Endothelial cell of umbilical vein (primary cell): ENCODE data around the gene UNC5C. TPM values are rescaled to one million over a fixed set of nuclear protein-coding genes. Genes with fewer than 3 reads are reported as not detected.

Source experiments
- BruUV-seq: library from RNA; stranded (reverse); fragments of 400-500 nt; replicated peaks from 2 replicates; lab custom pipeline; 2021; lab: Mats Ljungman, UMichigan
- CTCF ChIA-PET: fragments of 300-600, 350-600 bp; sonication (Branson Sonifier 250); formaldehyde crosslinking; loops from one replicate; lab custom pipeline; 2021; ENCODE audit warnings: antibody characterized with exemption, inconsistent platforms; lab: Charles Lee
- POLR2A ChIA-PET: fragments of 300-600, 350-600 bp; sonication (Branson Sonifier 250); formaldehyde crosslinking; loops from one replicate; lab custom pipeline; 2021; ENCODE audit warnings: antibody characterized with exemption, inconsistent platforms; lab: Charles Lee
- DNase-seq: peaks from one replicate; pipeline ENCODE4 v3.0.0-alpha.2; 2011; ENCODE audit warnings: low read depth, low spot score
- FAIRE-seq: peaks from 2 replicates; lab custom pipeline; 2011; peaks lifted over from hg19 to GRCh38; lab: Jason Lieb, UNC
- H2AFZ ChIP-seq: 2 replicates; pipeline ENCODE4 v1.6.0; 2012; ENCODE audit warnings: low read depth, low read length, control low read depth, inconsistent platforms
- H3K27ac ChIP-seq: 2 replicates; pipeline ENCODE4 v1.5.1; 2011; ENCODE audit warnings: low read depth, mild to moderate bottlenecking, control low read depth, low read length, moderate library complexity; ENCODE audit not compliant: insufficient read depth
- H3K27me3 ChIP-seq, 2 experiments: 2 replicates each; pipeline versions ENCODE4 v1.6.0 to v1.6.1; 2011; ENCODE audit warnings: low read length in 2 of 2, mixed read lengths in 1 of 2; ENCODE audit not compliant: control insufficient read depth in 2 of 2, insufficient read depth in 2 of 2
- H3K36me3 ChIP-seq, 2 experiments: 2 replicates in 1 of 2; 3 replicates in 1 of 2; pipeline ENCODE4 v1.5.1; 2011; ENCODE audit warnings: low read length in 2 of 2, mild to moderate bottlenecking in 1 of 2, moderate library complexity in 1 of 2; ENCODE audit not compliant: control insufficient read depth in 2 of 2, insufficient read depth in 2 of 2; ENCODE audit errors: extremely low read depth in 1 of 2
- H3K4me1 ChIP-seq: 3 replicates; pipeline ENCODE4 v1.5.1; 2011; ENCODE audit warnings: mild to moderate bottlenecking, low read length; ENCODE audit not compliant: control insufficient read depth, insufficient read depth; ENCODE audit errors: extremely low read depth
- H3K4me2 ChIP-seq: 2 replicates; pipeline ENCODE4 v1.6.1; 2011; ENCODE audit warnings: low read length, control low read depth, mixed read lengths; ENCODE audit not compliant: insufficient read depth
- H3K4me3 ChIP-seq, 3 experiments: fragments of 200-600 bp in 1 of 3; sonication (generic), shearing (Covaris generic) in 1 of 3; replicated peaks in 1 of 3; 2 replicates each; pipeline ENCODE4 v1.5.1; 2011 to 2016; ENCODE audit warnings: control low read depth in 3 of 3, low read length in 3 of 3, mild to moderate bottlenecking in 2 of 3, inconsistent platforms in 1 of 3, low read depth in 1 of 3, moderate library complexity in 1 of 3; ENCODE audit not compliant: insufficient read depth in 1 of 3
- H3K79me2 ChIP-seq: 2 replicates; pipeline ENCODE4 v1.6.0; 2012; ENCODE audit warnings: low read length, inconsistent platforms; ENCODE audit not compliant: control insufficient read depth, insufficient read depth
- H3K9ac ChIP-seq: replicated peaks from 2 replicates; pipeline ENCODE3; 2011; ENCODE audit warnings: low read length, control low read depth; ENCODE audit not compliant: insufficient read depth; ENCODE audit errors: extremely low read depth
- H3K9me1 ChIP-seq: replicated peaks from 3 replicates; pipeline ENCODE4 v1.6.0; 2011; ENCODE audit warnings: mild to moderate bottlenecking, low read length; ENCODE audit not compliant: control insufficient read depth, insufficient read depth; ENCODE audit errors: extremely low read depth
- H3K9me3 ChIP-seq: replicated peaks from 2 replicates; pipeline ENCODE4 v1.5.1; 2012; ENCODE audit warnings: low read length, inconsistent platforms; ENCODE audit not compliant: control insufficient read depth, insufficient read depth
- H4K20me1 ChIP-seq: replicated peaks from 2 replicates; pipeline ENCODE3; 2011; ENCODE audit warnings: mild to moderate bottlenecking, low read length; ENCODE audit not compliant: control insufficient read depth, insufficient read depth; ENCODE audit errors: extremely low read depth
- EZH2 ChIP-seq: IDR thresholded peaks from 2 replicates; pipeline ENCODE4 v1.6.1; 2012; ENCODE audit warnings: borderline replicate concordance, low read depth, mild to moderate bottlenecking, moderate library complexity, low read length, inconsistent platforms; ENCODE audit not compliant: severe bottlenecking
- GATA2 ChIP-seq: IDR thresholded peaks from 2 replicates; pipeline ENCODE4 v1.7.0; 2011; ENCODE audit warnings: low read depth, mild to moderate bottlenecking, moderate library complexity, mixed read lengths, low read length; ENCODE audit not compliant: insufficient read length, insufficient read depth
- JUN ChIP-seq: IDR thresholded peaks from 2 replicates; pipeline ENCODE4 v1.6.1; 2011; ENCODE audit warnings: borderline replicate concordance, low read depth; ENCODE audit not compliant: insufficient read length, insufficient read depth
- POLR2AphosphoS5 ChIP-seq: IDR thresholded peaks from 2 replicates; pipeline ENCODE4 v1.6.1; 2012; ENCODE audit warnings: low read depth, mild to moderate bottlenecking, control low read depth, low read length, moderate library complexity; ENCODE audit not compliant: insufficient read depth
- dilution Hi-C: fragments of 300-500 bp; cut with MboI; formaldehyde crosslinking; loops from one replicate; pipeline ENCODE4 v1.15.0; 2019; ENCODE audit warnings: low sequenced_read_pairs; ENCODE audit not compliant: extremely low pct_ligation_motif_present
- intact Hi-C: fragments of 100-400 bp; cut with micrococcal nuclease; formaldehyde crosslinking; loops from one replicate; pipeline ENCODE4 v1.10.0; 2022
- polyA plus RNA-seq, 4 experiments: library from polyadenylated mRNA; depleted of rRNA in 3 of 4; stranded (reverse) in 3 of 4; unstranded in 1 of 4; fragments of >200 nt; gene quantifications; 2 replicates each; pipeline versions ENCODE4 v1.2.1 to v1.2.3, GENCODE V29; 2011 to 2012; ENCODE audit warnings: missing spikeins in 1 of 4
- total RNA-seq: library from RNA; stranded (reverse); gene quantifications from 2 replicates; pipeline ENCODE4 v1.2.3, GENCODE V29; 2021
- TF ChIP-seq, protein P1 (sequence below), 2 donors: IDR thresholded peaks; 1 replicate in 1 of 2; 2 replicates in 1 of 2; pipeline ENCODE4 v1.5.1; 2011; ENCODE audit warnings: low read length in 2 of 2, mild to moderate bottlenecking in 2 of 2, moderate library complexity in 2 of 2, control low read depth in 1 of 2, inconsistent platforms in 1 of 2, low read depth in 1 of 2; ENCODE audit not compliant: insufficient read depth in 1 of 2; ENCODE audit errors: extremely low read depth in 1 of 2
- TF ChIP-seq, protein P2 (sequence below): IDR thresholded peaks from 2 replicates; pipeline ENCODE4 v1.6.1; 2011; ENCODE audit not compliant: insufficient read depth, insufficient read length

UNC5C gene
- total and polyA plus RNA-seq, 2 donors (not counting 3 experiments of a cell fraction or from before 2014, with no cell fraction given) = 0.44 to 0.53 TPM

DNA sequence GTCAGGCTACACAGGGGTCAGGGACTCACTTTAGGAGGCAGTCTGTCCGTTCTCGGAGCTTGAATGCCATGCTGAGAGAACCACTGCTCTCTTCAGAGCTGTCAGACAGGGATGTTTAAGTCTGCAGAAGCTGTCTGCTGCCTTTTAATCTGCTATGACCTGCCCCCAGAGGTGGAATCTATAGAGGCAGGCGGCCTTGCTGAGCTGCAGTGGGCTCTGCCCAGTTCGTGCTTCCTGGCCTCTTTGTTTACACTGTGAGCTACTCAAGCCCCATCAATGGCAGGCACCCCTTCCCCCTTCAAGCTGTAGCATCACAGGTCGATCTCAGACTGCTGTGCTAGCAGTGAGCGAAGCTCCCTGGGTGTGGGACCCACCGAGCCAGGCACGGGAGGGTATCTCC, 31.5 kb upstream of the UNC5C start:
- Histone ChIP-seq H3K27me3 (no peaks in the 10 kb centered on the region), H3K9me3 (no peaks in the 10 kb centered on the region), H3K4me2 (no peak overlapping the region), H3K4me3 (no peak overlapping the region), H3K36me3 (no peaks in the 10 kb centered on the region), H3K9ac (no peak overlapping the region), H2AFZ (no peak overlapping the region), H3K9me1 (no peaks in the 10 kb centered on the region), H4K20me1 (no peaks in the 10 kb centered on the region), H3K79me2 (no peaks in the 10 kb centered on the region), H3K4me1 (no peaks in the 10 kb centered on the region), H3K27ac (no peak overlapping the region)
- intact Hi-C loops = no loop called here
- TF ChIP-seq, protein P1, sequence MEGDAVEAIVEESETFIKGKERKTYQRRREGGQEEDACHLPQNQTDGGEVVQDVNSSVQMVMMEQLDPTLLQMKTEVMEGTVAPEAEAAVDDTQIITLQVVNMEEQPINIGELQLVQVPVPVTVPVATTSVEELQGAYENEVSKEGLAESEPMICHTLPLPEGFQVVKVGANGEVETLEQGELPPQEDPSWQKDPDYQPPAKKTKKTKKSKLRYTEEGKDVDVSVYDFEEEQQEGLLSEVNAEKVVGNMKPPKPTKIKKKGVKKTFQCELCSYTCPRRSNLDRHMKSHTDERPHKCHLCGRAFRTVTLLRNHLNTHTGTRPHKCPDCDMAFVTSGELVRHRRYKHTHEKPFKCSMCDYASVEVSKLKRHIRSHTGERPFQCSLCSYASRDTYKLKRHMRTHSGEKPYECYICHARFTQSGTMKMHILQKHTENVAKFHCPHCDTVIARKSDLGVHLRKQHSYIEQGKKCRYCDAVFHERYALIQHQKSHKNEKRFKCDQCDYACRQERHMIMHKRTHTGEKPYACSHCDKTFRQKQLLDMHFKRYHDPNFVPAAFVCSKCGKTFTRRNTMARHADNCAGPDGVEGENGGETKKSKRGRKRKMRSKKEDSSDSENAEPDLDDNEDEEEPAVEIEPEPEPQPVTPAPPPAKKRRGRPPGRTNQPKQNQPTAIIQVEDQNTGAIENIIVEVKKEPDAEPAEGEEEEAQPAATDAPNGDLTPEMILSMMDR (IDR thresholded peaks at IDR 0.05; ENCODE audit: extremely low read depth in 1 of 2, insufficient read depth in 1 of 2, low read depth in 1 of 2, low read length in 2 of 2) = no peak
- no peak for TF ChIP-seq POLR2AphosphoS5
- TF ChIP-seq EZH2 = no peak
- TF ChIP-seq, protein P2, sequence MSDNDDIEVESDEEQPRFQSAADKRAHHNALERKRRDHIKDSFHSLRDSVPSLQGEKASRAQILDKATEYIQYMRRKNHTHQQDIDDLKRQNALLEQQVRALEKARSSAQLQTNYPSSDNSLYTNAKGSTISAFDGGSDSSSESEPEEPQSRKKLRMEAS = no peak
- TF ChIP-seq JUN = no peak
- no peak for TF ChIP-seq GATA2
- no peak for FAIRE-seq
- CTCF ChIA-PET = interaction anchor here (1.3 kb wide), 1 partner anchor 10 kb away, joined by 4 read pairs; no protein-coding TSS in a partner anchor
- POLR2A ChIA-PET = no interaction called here
- no TSS peak for BruUV-seq
- dilution Hi-C loops = no loop called here
- no peak for DNase-seq
